ENCODE results near the gene HSD11B1L. TPM values are rescaled to one million over a fixed set of nuclear protein-coding genes. Genes with fewer than 3 reads are reported as not detected.

Gene HSD11B1L
- total RNA-seq, 1 donor, result 6.5 TPM

- no peak for DNase-seq (ENCODE audit: low read depth)
- no peak for TF ChIP-seq CTCF (IDR thresholded peaks at IDR 0.05; ENCODE audit: insufficient read depth, low read depth, low read length)
- no peak overlapping the region for H3K4me3 ChIP-seq (ENCODE audit: low read depth, low read length)
Observed at GRCh38 chr19:5695649-5696195, 14.9 kb downstream of the HSD11B1L start.

- no peak for DNase-seq (ENCODE audit: low read depth)
- no peak overlapping the region for H3K4me3 ChIP-seq (ENCODE audit: low read depth, low read length)
- TF ChIP-seq CTCF (IDR thresholded peaks at IDR 0.05; ENCODE audit: insufficient read depth, low read depth, low read length), result no peak
Observed at GRCh38 chr19:5696196-5697021, 15.6 kb downstream of the HSD11B1L start.

- no peak for DNase-seq (ENCODE audit: low read depth)
Observed at GRCh38 chr19:5697022-5697889, 16.4 kb downstream of the HSD11B1L start.

GRCh38 chr19:5697890-5698634 lies 17.2 kb downstream of the HSD11B1L start:
- no peak overlapping the region for H3K4me3 ChIP-seq (ENCODE audit: low read depth, low read length)
- no peak for DNase-seq (ENCODE audit: low read depth)

More at GRCh38 chr19:5697022-5697889, 16.4 kb downstream of the HSD11B1L start:
- TF ChIP-seq CTCF (IDR thresholded peaks at IDR 0.05; ENCODE audit: insufficient read depth, low read depth, low read length), result no peak
- H3K4me3 ChIP-seq (ENCODE audit: low read depth, low read length), result no peak overlapping the region

GRCh38 chr19:5698635-5699422 lies 18.0 kb downstream of the HSD11B1L start:
- TF ChIP-seq CTCF (IDR thresholded peaks at IDR 0.05; ENCODE audit: insufficient read depth, low read depth, low read length), result no peak
- no peak overlapping the region for H3K4me3 ChIP-seq (ENCODE audit: low read depth, low read length)
- DNase-seq (ENCODE audit: low read depth), result no peak

More at GRCh38 chr19:5697890-5698634, 17.2 kb downstream of the HSD11B1L start:
- no peak for TF ChIP-seq CTCF (IDR thresholded peaks at IDR 0.05; ENCODE audit: insufficient read depth, low read depth, low read length)
